ENCODE measurements around the gene PDLIM3. TPM values are rescaled to one million over a fixed set of nuclear protein-coding genes. Genes with fewer than 3 reads are reported as not detected.

PDLIM3 gene
- polyA plus RNA-seq, 1 donor (not counting 4 experiments of a cell fraction or from before 2014, with no cell fraction given): not detected

DNA sequence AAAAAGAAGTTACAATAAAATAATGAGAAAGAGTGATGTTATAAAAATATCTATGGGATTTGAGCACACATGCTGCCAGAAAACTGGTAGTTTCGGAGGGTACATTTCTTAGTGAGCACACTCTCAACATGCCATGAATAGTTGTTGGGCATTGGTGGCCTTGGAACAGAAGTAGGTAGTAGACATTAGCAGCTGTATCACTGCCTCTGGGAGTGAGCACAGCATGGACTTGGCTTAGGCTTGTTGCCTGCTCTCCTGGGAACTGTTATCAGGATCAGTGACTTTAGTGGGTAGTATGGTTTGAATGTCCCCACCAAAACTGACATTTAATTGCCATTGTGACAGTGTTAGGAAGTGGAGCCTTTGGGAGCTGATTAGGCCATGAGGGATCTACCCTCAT, 13.3 kb upstream of the PDLIM3 start:
- no peak for TF ChIP-seq EZH2 (IDR thresholded peaks at IDR 0.05; ENCODE audit: low read length)
- no peak for TF ChIP-seq CTCF (optimal IDR thresholded peaks at IDR 0.05 in 1 of 3, IDR thresholded peaks at IDR 0.05 in 1 of 3, conservative IDR thresholded peaks at IDR 0.05 in 1 of 3; ENCODE audit: extremely low read depth in 1 of 3, insufficient read depth in 2 of 3, low read length in 3 of 3)
- no peak for FAIRE-seq

DNA sequence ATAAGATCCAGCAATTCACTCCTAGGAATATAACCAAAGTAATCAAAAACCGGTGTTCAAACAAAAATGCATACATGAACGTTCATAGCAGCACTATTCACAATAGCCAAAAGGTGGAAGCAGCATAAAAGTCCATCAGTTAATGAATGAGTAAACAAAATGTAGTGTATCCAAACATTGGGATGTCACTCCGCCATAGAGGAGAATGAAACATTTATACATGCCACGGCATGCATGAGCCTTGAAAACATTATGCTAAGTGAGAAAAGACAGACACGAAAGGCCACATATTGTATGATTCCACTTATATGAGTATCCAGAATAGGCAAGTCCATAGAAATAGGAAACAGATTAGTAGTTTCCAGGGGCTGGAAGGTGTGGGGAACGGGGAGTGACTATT, 11.0 kb upstream of the PDLIM3 start:
- DNase-seq (ENCODE audit: low read depth, low spot score) (no peak), FAIRE-seq (no peak)
- TF ChIP-seq EZH2 (IDR thresholded peaks at IDR 0.05; ENCODE audit: low read length): no peak
- no peak for TF ChIP-seq CTCF (optimal IDR thresholded peaks at IDR 0.05 in 1 of 3, IDR thresholded peaks at IDR 0.05 in 1 of 3, conservative IDR thresholded peaks at IDR 0.05 in 1 of 3; ENCODE audit: extremely low read depth in 1 of 3, insufficient read depth in 2 of 3, low read length in 3 of 3)
- Histone ChIP-seq H3K9ac (ENCODE audit: control insufficient read depth, extremely low read depth, insufficient read depth, low read length) (no peak overlapping the region), H3K9me1 (ENCODE audit: control insufficient read depth, extremely low read depth, insufficient read depth, low read length) (no peaks in the 10 kb centered on the region), H3K79me2 (ENCODE audit: control insufficient read depth, insufficient read depth, low read length) (no peaks in the 10 kb centered on the region), H2AFZ (ENCODE audit: control insufficient read depth, low read length) (no peak overlapping the region), H3K9me3 (ENCODE audit: control insufficient read depth, low read depth, low read length) (no peaks in the 10 kb centered on the region), H3K4me2 (ENCODE audit: control insufficient read depth, extremely low read depth, insufficient read depth, low read depth, low read length) (no peak overlapping the region), H3K4me3 (ENCODE audit: control insufficient read depth in 2 of 3, extremely low read depth in 1 of 3, insufficient read depth in 2 of 3, low read depth in 1 of 3, low read length in 3 of 3) (no peak overlapping the region), H3K36me3 (ENCODE audit: control insufficient read depth in 2 of 2, extremely low read depth in 1 of 2, insufficient read depth in 2 of 2, low read length in 2 of 2) (no peaks in the 10 kb centered on the region), H4K20me1 (ENCODE audit: control insufficient read depth, extremely low read depth, insufficient read depth, low read length) (no peaks in the 10 kb centered on the region), H3K27me3 (ENCODE audit: control insufficient read depth, extremely low read depth, insufficient read depth, low read length) (peaks cover 3% of the 10 kb centered on the region), H3K4me1 (ENCODE audit: control insufficient read depth, extremely low read depth, insufficient read depth, low read length) (no peaks in the 10 kb centered on the region), H3K27ac (ENCODE audit: control insufficient read depth, insufficient read depth, low read length) (no peak overlapping the region)
- dilution Hi-C loops (cut with MboI; ENCODE audit: extremely low pct_ligation_motif_present, low sequenced_read_pairs): no loop called here

More for the DNA sequence above, 13.3 kb upstream of the PDLIM3 start:
- H3K4me2 ChIP-seq (ENCODE audit: control insufficient read depth, extremely low read depth, insufficient read depth, low read depth, low read length): no peak overlapping the region
- H3K9ac ChIP-seq (ENCODE audit: control insufficient read depth, extremely low read depth, insufficient read depth, low read length): no peak overlapping the region
- dilution Hi-C loops (cut with MboI; ENCODE audit: extremely low pct_ligation_motif_present, low sequenced_read_pairs): no loop called here
- no peaks in the 10 kb centered on the region for H4K20me1 ChIP-seq (ENCODE audit: control insufficient read depth, extremely low read depth, insufficient read depth, low read length)
- H3K27me3 ChIP-seq (ENCODE audit: control insufficient read depth, extremely low read depth, insufficient read depth, low read length): no peaks in the 10 kb centered on the region
- no peak overlapping the region for H2AFZ ChIP-seq (ENCODE audit: control insufficient read depth, low read length)
- peaks cover 3% of the 10 kb centered on the region for H3K4me1 ChIP-seq (ENCODE audit: control insufficient read depth, extremely low read depth, insufficient read depth, low read length)
- no peaks in the 10 kb centered on the region for H3K9me1 ChIP-seq (ENCODE audit: control insufficient read depth, extremely low read depth, insufficient read depth, low read length)
- no peaks in the 10 kb centered on the region for H3K79me2 ChIP-seq (ENCODE audit: control insufficient read depth, insufficient read depth, low read length)
- H3K27ac ChIP-seq (ENCODE audit: control insufficient read depth, insufficient read depth, low read length): no peak overlapping the region
- no peak for DNase-seq (ENCODE audit: low read depth, low spot score)
- no peaks in the 10 kb centered on the region for H3K36me3 ChIP-seq (ENCODE audit: control insufficient read depth in 2 of 2, extremely low read depth in 1 of 2, insufficient read depth in 2 of 2, low read length in 2 of 2)
- H3K4me3 ChIP-seq (ENCODE audit: control insufficient read depth in 2 of 3, extremely low read depth in 1 of 3, insufficient read depth in 2 of 3, low read depth in 1 of 3, low read length in 3 of 3): no peak overlapping the region
- H3K9me3 ChIP-seq (ENCODE audit: control insufficient read depth, low read depth, low read length): no peaks in the 10 kb centered on the region

All from keratinocyte (primary cell).